Kidney (tissue), 14 donors: ENCODE measurements around the gene VOPP1. TPM values are rescaled to one million over a fixed set of nuclear protein-coding genes. Genes with fewer than 3 reads are reported as not detected.

Source experiments
- DNase-seq, 5 donors: peaks; one replicate each; pipeline ENCODE4 v3.0.0-alpha.2; 2013 to 2020
- FAIRE-seq: peaks from 2 replicates; lab custom pipeline; 2012; peaks lifted over from hg19 to GRCh38; lab: Jason Lieb, UNC
- H3K27ac ChIP-seq, 2 donors: one replicate each; pipeline ENCODE4 v1.7.0; 2013; ENCODE audit warnings: low read depth in 2 of 2, low read length in 2 of 2, inconsistent platforms in 1 of 2
- H3K27me3 ChIP-seq: one replicate; pipeline ENCODE4 v1.7.1; 2013; ENCODE audit warnings: low read length, inconsistent platforms; ENCODE audit not compliant: control insufficient read depth, insufficient read depth
- H3K36me3 ChIP-seq, 3 donors: one replicate each; pipeline versions ENCODE4 v1.7.0 to v1.7.1; 2013; ENCODE audit warnings: low read length in 3 of 3, control low read depth in 1 of 3, inconsistent platforms in 1 of 3; ENCODE audit not compliant: insufficient read depth in 3 of 3, control insufficient read depth in 2 of 3
- H3K4me1 ChIP-seq, 3 donors: one replicate each; pipeline versions ENCODE4 v1.7.0 to v1.7.1; 2013; ENCODE audit warnings: low read length in 3 of 3, inconsistent platforms in 1 of 3, low read depth in 1 of 3; ENCODE audit not compliant: control insufficient read depth in 2 of 3, insufficient read depth in 2 of 3
- H3K4me3 ChIP-seq, 3 donors: one replicate each; pipeline versions ENCODE4 v1.7.0 to v1.8.1; 2013; ENCODE audit warnings: low read length in 3 of 3, control low read depth in 1 of 3, inconsistent platforms in 1 of 3
- H3K9ac ChIP-seq, 3 donors: one replicate each; pipeline versions ENCODE4 v1.7.0 to v1.7.1; 2013; ENCODE audit warnings: low read length in 3 of 3, control low read depth in 1 of 3, inconsistent platforms in 1 of 3
- H3K9me3 ChIP-seq, 3 donors: one replicate each; pipeline versions ENCODE4 v1.7.0 to v1.7.1; 2013; ENCODE audit warnings: low read length in 3 of 3, control low read depth in 1 of 3, inconsistent platforms in 1 of 3; ENCODE audit not compliant: control insufficient read depth in 2 of 3, insufficient read depth in 1 of 3
- CTCF ChIP-seq: IDR thresholded peaks from 3 replicates; pipeline ENCODE4 v1.5.1; 2012; ENCODE audit warnings: mild to moderate bottlenecking, moderate library complexity, borderline replicate concordance; ENCODE audit not compliant: insufficient read depth; ENCODE audit errors: extremely low read depth
- intact Hi-C: fragments of 100-400 bp; cut with DNase I; formaldehyde crosslinking; loops from one replicate; pipeline ENCODE4 v1.11.1; 2022
- polyA plus RNA-seq: library from polyadenylated mRNA; stranded (reverse); fragments of 350-450 nt; fragmentation: Illumina TruSeq; extraction: RNeasy Lipid Tissue Mini Kit (QIAGEN cat#74804); gene quantifications from one replicate; pipeline ENCODE4 v1.2.3, GENCODE V29; 2014; ENCODE audit warnings: low read depth, low replicate concordance; ENCODE audit not compliant: insufficient read depth
- total RNA-seq: library from RNA; stranded (reverse); fragmentation: NEBNext Ultra II Directional; extraction: Animal tissue kit (Norgen Biotek cat#: 25700); gene quantifications from one replicate; pipeline ENCODE4 v1.2.1, GENCODE V29; 2021
- donor health status: control.
- donor health status: control.
- donor health status: control.
- donor health status: control.
- donor health status: control.
- donor health status: DM: yes; HTN: yes; CAD: no.
- donor health status: Normal renal cell carcinoma (clear cell type).

Gene VOPP1
- total and polyA plus RNA-seq, 2 donors from 2014 or later, result 47.3 to 98.7 TPM

- Histone ChIP-seq H3K9ac (no peak overlapping the region), H3K4me3 (no peak overlapping the region), H3K4me1 (peaks cover 0 to 4% (median 0%) of the 10 kb centered on the region in 3 donors), H3K9me3 (no peaks in the 10 kb centered on the region), H3K27ac (no peak overlapping the region), H3K36me3 (no peaks in the 10 kb centered on the region), H3K27me3 (no peaks in the 10 kb centered on the region)
- TF ChIP-seq CTCF, result no peak
- intact Hi-C loops, result no loop called here
- DNase-seq (peak in 1 of 5 donors; percentile 50), FAIRE-seq (no peak)
Observed at GRCh38 chr7:55591282-55591931, 19.1 kb upstream of the VOPP1 start.

GRCh38 chr7:55590517-55591281 lies 18.4 kb upstream of the VOPP1 start:
- TF ChIP-seq CTCF, result no peak
- Histone ChIP-seq H3K4me1 (peaks cover 0 to 4% (median 0%) of the 10 kb centered on the region in 3 donors), H3K4me3 (no peak overlapping the region), H3K9ac (no peak overlapping the region), H3K27ac (no peak overlapping the region), H3K27me3 (no peaks in the 10 kb centered on the region), H3K36me3 (no peaks in the 10 kb centered on the region), H3K9me3 (no peaks in the 10 kb centered on the region)
- intact Hi-C loops, result no loop called here
- DNase-seq (peak in 1 of 5 donors; percentile 44), FAIRE-seq (no peak)

GRCh38 chr7:55589905-55590304 lies 17.6 kb upstream of the VOPP1 start:
- no peak overlapping the region for H3K4me3 ChIP-seq
- H3K36me3 ChIP-seq, result no peaks in the 10 kb centered on the region
- H3K4me1 ChIP-seq, result peaks cover 0 to 4% (median 0%) of the 10 kb centered on the region in 3 donors
- no peak overlapping the region for H3K9ac ChIP-seq
- TF ChIP-seq CTCF, result no peak
- no peaks in the 10 kb centered on the region for H3K9me3 ChIP-seq
- FAIRE-seq (no peak), DNase-seq (peak in 1 of 5 donors; percentile 52)
- H3K27ac ChIP-seq, result no peak overlapping the region
- intact Hi-C loops, result no loop called here
- no peaks in the 10 kb centered on the region for H3K27me3 ChIP-seq
